SU-DHL-6 (cell line): ENCODE data around the gene DRC1.

Experiments
- H2AFZ ChIP-seq: fragments of 200-600 bp; sonication (generic); 2 replicates; pipeline ENCODE4 v1.6.1; 2014; ENCODE audit warnings: low read depth, mild to moderate bottlenecking, moderate library complexity, mixed read lengths, antibody characterized with exemption, low read length; ENCODE audit not compliant: severe bottlenecking
- H3F3A ChIP-seq: fragments of 200-600 bp; shearing (Covaris generic); 2 replicates; pipeline ENCODE4 v1.6.0; 2016; ENCODE audit warnings: antibody characterized with exemption, mild to moderate bottlenecking; ENCODE audit not compliant: insufficient read depth
- H3K27ac ChIP-seq: fragments of 200-600 bp; sonication (generic); 2 replicates; pipeline ENCODE4 v1.5.1; 2016; ENCODE audit warnings: low read depth, mild to moderate bottlenecking, low read length, moderate library complexity, mixed read lengths
- H3K27me3 ChIP-seq: fragments of 200-600 bp; sonication (generic), shearing (Covaris generic); 2 replicates; pipeline ENCODE4 v1.6.0; 2014; ENCODE audit warnings: mild to moderate bottlenecking, low read length
- H3K36me3 ChIP-seq: fragments of 200-600 bp; sonication (generic); 2 replicates; pipeline ENCODE4 v1.6.1; 2014; ENCODE audit warnings: mild to moderate bottlenecking, low read length, mixed read lengths
- H3K4me2 ChIP-seq: fragments of 300-600, 200-600 bp; shearing (Covaris generic), sonication (generic); 2 replicates; pipeline ENCODE4 v1.6.0; 2014; ENCODE audit warnings: low read length, low read depth, mild to moderate bottlenecking; ENCODE audit not compliant: poor library complexity, severe bottlenecking
- H3K4me3 ChIP-seq: fragments of 200-600 bp; sonication (generic); 2 replicates; pipeline ENCODE4 v1.5.1; 2014; ENCODE audit warnings: antibody characterized with exemption, low read length, mild to moderate bottlenecking, mixed read lengths; ENCODE audit not compliant: insufficient read depth, poor library complexity, severe bottlenecking
- H3K79me2 ChIP-seq: fragments of 200-600 bp; sonication (generic); 2 replicates; pipeline ENCODE4 v1.6.1; 2014; ENCODE audit warnings: mild to moderate bottlenecking, low read length, moderate library complexity; ENCODE audit not compliant: insufficient read depth
- H3K9ac ChIP-seq: fragments of 200-600 bp; sonication (generic); 2 replicates; pipeline ENCODE4 v1.7.0; 2014; ENCODE audit warnings: mild to moderate bottlenecking, low read length
- H3K9me2 ChIP-seq: fragments of 200-600 bp; sonication (generic); replicated peaks from 2 replicates; pipeline ENCODE4 v1.6.1; 2014; ENCODE audit warnings: low read length; ENCODE audit not compliant: insufficient read depth
- H3K9me3 ChIP-seq: fragments of 200-600 bp; sonication (generic); 2 replicates; pipeline ENCODE4 v1.6.1; 2014; ENCODE audit warnings: low read length, mixed read lengths; ENCODE audit not compliant: insufficient read depth
- H4K20me1 ChIP-seq: fragments of 200-600 bp; sonication (generic); 2 replicates; pipeline ENCODE4 v1.6.1; 2014; ENCODE audit warnings: low read depth, mild to moderate bottlenecking, antibody characterized with exemption, low read length, moderate library complexity, mixed read lengths
- EZH2phosphoT487 ChIP-seq: fragments of 200-600 bp; sonication (generic), shearing (Covaris generic); conservative IDR thresholded peaks from 2 replicates; pipeline ENCODE4 v1.6.1; 2018; ENCODE audit warnings: mild to moderate bottlenecking, antibody characterized with exemption, low read length, moderate library complexity, mixed read lengths
- TF ChIP-seq, protein P1 (sequence below): fragments of 200-600 bp; sonication (generic); IDR thresholded peaks from one replicate; pipeline ENCODE4 v1.5.1; 2017; ENCODE audit warnings: antibody characterized with exemption, mild to moderate bottlenecking, low read length, moderate library complexity; ENCODE audit not compliant: insufficient read depth, poor library complexity, severe bottlenecking

DRC1 gene

DNA sequence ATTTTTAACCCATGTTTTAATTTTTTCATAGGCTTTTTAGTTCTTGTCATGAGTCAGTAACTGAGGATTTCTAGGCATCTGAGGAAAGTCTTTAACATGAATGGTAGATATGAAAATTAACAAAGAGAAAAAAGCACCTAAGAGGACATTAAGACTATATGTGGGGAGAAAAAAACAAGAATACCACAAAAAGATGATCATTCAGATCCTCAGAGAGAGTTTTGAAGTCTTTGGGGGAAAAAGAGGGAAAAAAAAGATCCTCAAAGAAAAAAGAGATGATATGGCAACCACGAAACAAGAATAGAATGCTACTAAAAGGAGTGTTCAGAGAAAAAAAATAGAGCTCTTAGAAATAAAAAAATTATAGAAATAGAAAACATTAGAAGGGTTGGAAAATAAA lies 8.1 kb downstream of the DRC1 start:
- no peaks in the 10 kb centered on the region for H3K27me3 ChIP-seq
- no peak overlapping the region for H3K9ac ChIP-seq
- no peak overlapping the region for H3K27ac ChIP-seq
- no peak overlapping the region for H2AFZ ChIP-seq
- no peaks in the 10 kb centered on the region for H3F3A ChIP-seq
- H3K79me2 ChIP-seq = no peaks in the 10 kb centered on the region
- H3K4me2 ChIP-seq = no peak overlapping the region
- TF ChIP-seq EZH2phosphoT487 = no peak
- TF ChIP-seq, protein P1, sequence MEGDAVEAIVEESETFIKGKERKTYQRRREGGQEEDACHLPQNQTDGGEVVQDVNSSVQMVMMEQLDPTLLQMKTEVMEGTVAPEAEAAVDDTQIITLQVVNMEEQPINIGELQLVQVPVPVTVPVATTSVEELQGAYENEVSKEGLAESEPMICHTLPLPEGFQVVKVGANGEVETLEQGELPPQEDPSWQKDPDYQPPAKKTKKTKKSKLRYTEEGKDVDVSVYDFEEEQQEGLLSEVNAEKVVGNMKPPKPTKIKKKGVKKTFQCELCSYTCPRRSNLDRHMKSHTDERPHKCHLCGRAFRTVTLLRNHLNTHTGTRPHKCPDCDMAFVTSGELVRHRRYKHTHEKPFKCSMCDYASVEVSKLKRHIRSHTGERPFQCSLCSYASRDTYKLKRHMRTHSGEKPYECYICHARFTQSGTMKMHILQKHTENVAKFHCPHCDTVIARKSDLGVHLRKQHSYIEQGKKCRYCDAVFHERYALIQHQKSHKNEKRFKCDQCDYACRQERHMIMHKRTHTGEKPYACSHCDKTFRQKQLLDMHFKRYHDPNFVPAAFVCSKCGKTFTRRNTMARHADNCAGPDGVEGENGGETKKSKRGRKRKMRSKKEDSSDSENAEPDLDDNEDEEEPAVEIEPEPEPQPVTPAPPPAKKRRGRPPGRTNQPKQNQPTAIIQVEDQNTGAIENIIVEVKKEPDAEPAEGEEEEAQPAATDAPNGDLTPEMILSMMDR = no peak
- no peaks in the 10 kb centered on the region for H4K20me1 ChIP-seq
- no peaks in the 10 kb centered on the region for H3K9me2 ChIP-seq
- H3K36me3 ChIP-seq = no peaks in the 10 kb centered on the region
- no peak overlapping the region for H3K4me3 ChIP-seq
- no peaks in the 10 kb centered on the region for H3K9me3 ChIP-seq

DNA sequence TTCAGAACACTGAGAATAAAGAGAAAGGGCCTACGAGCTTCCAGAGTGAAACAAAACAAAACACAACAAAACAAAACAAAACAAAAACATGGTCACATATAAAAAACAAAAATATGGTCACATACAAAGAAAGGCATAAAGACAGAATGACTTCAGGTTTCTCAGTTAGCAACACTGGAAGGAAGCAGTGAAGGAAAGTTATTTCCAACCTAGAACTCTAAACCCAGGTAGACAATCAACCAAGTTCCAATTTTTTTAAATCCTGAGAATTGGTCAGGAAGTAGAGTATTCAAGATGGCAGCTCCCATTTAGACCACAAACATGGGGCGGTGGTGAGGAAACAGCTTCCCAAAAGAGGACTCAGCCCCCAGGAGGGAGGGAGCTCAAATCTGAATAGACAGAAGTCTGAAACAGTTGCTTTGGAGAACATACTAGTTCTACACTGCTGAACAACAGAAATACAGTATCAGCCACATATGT lies 9.1 kb downstream of the DRC1 start:
- Histone ChIP-seq H3F3A (no peaks in the 10 kb centered on the region), H3K79me2 (no peaks in the 10 kb centered on the region), H4K20me1 (no peaks in the 10 kb centered on the region), H3K9me3 (no peaks in the 10 kb centered on the region), H3K27me3 (no peaks in the 10 kb centered on the region), H3K4me3 (no peak overlapping the region), H3K4me2 (no peak overlapping the region), H3K27ac (no peak overlapping the region), H3K9ac (no peak overlapping the region), H3K36me3 (no peaks in the 10 kb centered on the region), H3K9me2 (no peaks in the 10 kb centered on the region), H2AFZ (no peak overlapping the region)
- TF ChIP-seq, protein P1 = no peak
- no peak for TF ChIP-seq EZH2phosphoT487

DNA sequence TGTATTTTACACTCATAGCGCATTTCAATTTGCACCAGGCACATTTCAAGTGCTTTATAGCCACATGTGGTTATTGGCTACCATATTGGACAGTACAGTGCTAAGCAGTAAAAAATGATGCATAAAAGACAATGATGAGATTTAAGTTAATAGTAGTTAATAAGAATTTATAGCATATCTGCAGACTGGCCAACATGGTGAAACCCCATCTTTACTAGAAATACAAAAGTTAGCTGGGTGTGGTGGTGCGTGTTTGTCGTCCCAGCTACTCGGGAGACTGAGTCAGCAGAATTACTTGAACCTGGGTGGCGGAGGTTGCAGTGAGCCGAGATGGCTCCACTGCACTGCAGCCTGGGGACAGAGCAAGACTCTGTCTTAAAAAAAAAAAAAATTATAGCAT lies 9.7 kb downstream of the DRC1 start:
- no peaks in the 10 kb centered on the region for H4K20me1 ChIP-seq
- H3K4me2 ChIP-seq = no peak overlapping the region
- no peaks in the 10 kb centered on the region for H3K79me2 ChIP-seq
- H3K36me3 ChIP-seq = no peaks in the 10 kb centered on the region
- TF ChIP-seq EZH2phosphoT487 = no peak
- TF ChIP-seq, protein P1 = no peak
- H3K27me3 ChIP-seq = no peaks in the 10 kb centered on the region
- H2AFZ ChIP-seq = no peak overlapping the region
- H3K4me3 ChIP-seq = no peak overlapping the region
- H3K9me3 ChIP-seq = no peaks in the 10 kb centered on the region
- no peaks in the 10 kb centered on the region for H3F3A ChIP-seq
- no peak overlapping the region for H3K27ac ChIP-seq
- no peak overlapping the region for H3K9ac ChIP-seq
- H3K9me2 ChIP-seq = no peaks in the 10 kb centered on the region
